Panc1 (cell line): ENCODE data around the gene ZBTB18. TPM values are rescaled to one million over a fixed set of nuclear protein-coding genes. Genes with fewer than 3 reads are reported as not detected.

Experiments
- ATAC-seq: fragments of 200-7000 bp; cut with Tn5 transposase; 2 replicates; pipeline ENCODE4 v1.9.1; 2020; ENCODE audit warnings: mild to moderate bottlenecking, moderate library complexity
- BruUV-seq: library from RNA; stranded (reverse); fragments of 400-500 nt; replicated peaks from 2 replicates; lab custom pipeline; 2021; lab: Mats Ljungman, UMichigan
- CTCF ChIA-PET: fragments of 300-600 bp; sonication (Branson Sonifier 250); formaldehyde crosslinking; loops from one replicate; lab custom pipeline; 2022; ENCODE audit warnings: antibody characterized with exemption; lab: Charles Lee
- POLR2A ChIA-PET: fragments of 300-600 bp; sonication (Branson Sonifier 250); formaldehyde crosslinking; loops from one replicate; lab custom pipeline; 2022; ENCODE audit warnings: antibody characterized with exemption; lab: Charles Lee
- DNase-seq: peaks from one replicate; pipeline ENCODE4 v3.0.0-alpha.2; 2010; ENCODE audit warnings: low read depth, low spot score
- H3K27ac ChIP-seq: 2 replicates; pipeline ENCODE4 v1.5.1; 2011; ENCODE audit warnings: mild to moderate bottlenecking, low read length, inconsistent platforms
- H3K27me3 ChIP-seq: fragments of 200-500 bp; sonication (Bioruptor generic); 2 replicates; pipeline ENCODE4 v1.6.0; 2014; ENCODE audit warnings: low read length, inconsistent platforms; ENCODE audit not compliant: control insufficient read depth, insufficient read depth
- H3K36me3 ChIP-seq: fragments of 200-500 bp; sonication (Bioruptor generic); 2 replicates; pipeline ENCODE4 v1.5.1; 2014; ENCODE audit warnings: inconsistent platforms, mild to moderate bottlenecking, low read length, moderate library complexity; ENCODE audit not compliant: control insufficient read depth, insufficient read depth
- H3K4me1 ChIP-seq: 2 replicates; pipeline ENCODE4 v1.5.1; 2011; ENCODE audit warnings: inconsistent platforms, mild to moderate bottlenecking, low read length, moderate library complexity; ENCODE audit not compliant: control insufficient read depth, insufficient read depth
- H3K4me3 ChIP-seq, 2 experiments: 2 replicates each; pipeline ENCODE4 v1.5.1; 2011 to 2012; ENCODE audit warnings: low read depth in 2 of 2, low read length in 2 of 2, mild to moderate bottlenecking in 2 of 2, inconsistent platforms in 1 of 2, moderate library complexity in 1 of 2
- H3K9me3 ChIP-seq: fragments of 200-500 bp; sonication (Bioruptor generic); 2 replicates; pipeline ENCODE4 v1.5.1; 2014; ENCODE audit warnings: low read depth, mild to moderate bottlenecking, inconsistent platforms, low read length, moderate library complexity; ENCODE audit not compliant: control insufficient read depth, insufficient read depth
- CTCF ChIP-seq: fragments of 450-650 bp; IDR thresholded peaks from 2 replicates; pipeline ENCODE4 v1.5.1; 2017; ENCODE audit warnings: mild to moderate bottlenecking
- POLR2AphosphoS5 ChIP-seq: IDR thresholded peaks from 2 replicates; pipeline ENCODE4 v1.6.1; 2012; ENCODE audit warnings: mild to moderate bottlenecking, low read depth, low read length, moderate library complexity
- REST ChIP-seq, 2 experiments: IDR thresholded peaks; 2 replicates each; pipeline ENCODE4 v1.6.1; 2011 to 2012; ENCODE audit warnings: low read depth in 2 of 2, control low read depth in 1 of 2, low read length in 1 of 2, mild to moderate bottlenecking in 1 of 2, moderate library complexity in 1 of 2; ENCODE audit not compliant: insufficient read depth in 1 of 2
- SIN3A ChIP-seq: IDR thresholded peaks from 2 replicates; pipeline ENCODE4 v1.6.1; 2012; ENCODE audit warnings: low read depth, mild to moderate bottlenecking, low read length, moderate library complexity, borderline replicate concordance; ENCODE audit not compliant: insufficient read depth
- TCF7L2 ChIP-seq: IDR thresholded peaks from 2 replicates; pipeline ENCODE4 v1.6.1; 2011; ENCODE audit warnings: mild to moderate bottlenecking, low read depth, low read length, inconsistent platforms
- in situ Hi-C: cut with HindIII; loops from 2 replicates; pipeline ENCODE4 v1.10.0; 2016; ENCODE audit warnings: low sequenced_read_pairs, low pct_unique_long_range_greater_than_20kb
- intact Hi-C: fragments of 100-400 bp; cut with micrococcal nuclease; formaldehyde crosslinking; loops from one replicate; pipeline ENCODE4 v1.10.0; 2022; ENCODE audit not compliant: unreplicated experiment
- total RNA-seq: library from RNA; stranded (reverse); gene quantifications from one replicate; pipeline ENCODE4 v1.2.1, GENCODE V29; 2021; ENCODE audit not compliant: unreplicated experiment

Gene ZBTB18
- total RNA-seq, 1 experiment from 2014 or later = 9.9 TPM

DNA sequence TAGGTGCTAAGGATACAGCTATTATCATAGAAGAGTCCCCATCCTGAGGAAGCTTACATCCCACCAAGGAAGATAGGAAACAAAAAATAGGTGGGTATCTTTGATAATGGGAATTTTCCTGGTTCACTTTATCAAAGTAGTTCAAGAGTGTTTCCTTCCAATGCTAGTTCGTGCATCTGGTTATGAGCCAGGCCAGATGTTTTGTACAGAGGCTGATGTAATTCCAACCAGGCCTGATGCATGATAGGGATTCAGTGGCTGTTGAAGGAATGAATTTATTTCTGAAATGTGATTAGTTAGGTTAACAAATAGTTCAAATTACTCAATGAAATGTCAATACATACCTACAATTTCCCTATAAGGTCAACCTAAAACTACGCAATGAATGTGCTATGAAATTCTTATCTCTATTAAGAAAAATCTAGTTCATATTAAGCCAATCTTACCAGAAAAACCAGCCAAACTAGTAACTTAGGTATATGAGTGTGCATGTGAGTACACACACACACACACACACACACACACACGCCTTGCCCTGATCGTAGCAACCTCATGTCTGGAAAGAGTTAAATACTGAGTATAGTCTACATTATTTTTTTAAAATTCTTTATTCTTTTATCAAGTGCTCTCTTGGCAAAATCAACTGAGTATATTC is 9.5 kb upstream of the ZBTB18 start:
- Histone ChIP-seq H3K27ac (no peak overlapping the region), H3K27me3 (peaks cover 30% of the 10 kb centered on the region), H3K9me3 (no peaks in the 10 kb centered on the region), H3K4me1 (no peaks in the 10 kb centered on the region), H3K36me3 (no peaks in the 10 kb centered on the region), H3K4me3 (no peak overlapping the region)
- in situ Hi-C loops (no loop called here), intact Hi-C loops (loop anchor here (10.0 kb wide), 1 partner anchor 57 kb away; no protein-coding TSS in a partner anchor)
- POLR2A ChIA-PET = no interaction called here
- DNase-seq = no peak
- no peak for TF ChIP-seq TCF7L2
- TF ChIP-seq REST (IDR thresholded peaks at IDR 0.05; ENCODE audit: insufficient read depth in 1 of 2, low read depth in 2 of 2, low read length in 1 of 2) = no peak
- no TSS peak for BruUV-seq
- CTCF ChIA-PET = no interaction called here
- no peak for ATAC-seq

DNA sequence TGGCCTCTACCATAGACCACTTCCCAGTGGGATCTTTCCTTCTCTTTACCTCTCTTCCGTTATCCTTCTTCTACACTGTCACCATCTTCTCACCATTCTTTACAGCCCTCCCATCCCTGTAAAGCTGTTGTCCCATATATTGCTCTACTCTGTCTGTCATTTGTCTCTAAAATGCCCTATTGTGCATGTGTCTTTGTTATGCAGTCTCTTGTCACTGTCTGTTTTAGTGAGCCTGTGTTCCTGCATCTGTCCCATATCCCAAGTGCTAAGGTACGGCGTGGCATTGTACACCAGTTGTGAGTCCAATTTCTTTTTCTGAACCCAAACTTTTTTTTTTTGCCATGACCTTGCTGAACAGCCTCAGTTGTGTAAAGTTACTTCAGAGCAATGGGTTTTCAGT is 8.8 kb upstream of the ZBTB18 start:
- 0 out of 2 replicates have a peak, but pooled peaks cover 4% of the 10 kb centered on the region for H3K4me1 ChIP-seq
- no peak for TF ChIP-seq REST (IDR thresholded peaks at IDR 0.05; ENCODE audit: insufficient read depth in 1 of 2, low read depth in 2 of 2, low read length in 1 of 2)
- TF ChIP-seq TCF7L2 = no peak
- TF ChIP-seq POLR2AphosphoS5 = no peak
- TF ChIP-seq SIN3A = no peak
- TF ChIP-seq CTCF = no peak
- ChIA-PET CTCF (no interaction called here), POLR2A (no interaction called here)
- ATAC-seq (no peak), DNase-seq (no peak)
- no peaks in the 10 kb centered on the region for H3K9me3 ChIP-seq
- peaks cover 27% of the 10 kb centered on the region for H3K27me3 ChIP-seq
- in situ Hi-C loops (no loop called here), intact Hi-C loops (loop anchor here (10.0 kb wide), 1 partner anchor 57 kb away; no protein-coding TSS in a partner anchor)
- BruUV-seq = no TSS peak
- no peaks in the 10 kb centered on the region for H3K36me3 ChIP-seq
- no peak overlapping the region for H3K4me3 ChIP-seq
- no peak overlapping the region for H3K27ac ChIP-seq
